ENCODE data around the gene TNNC1. TPM values are rescaled to one million over a fixed set of nuclear protein-coding genes. Genes with fewer than 3 reads are reported as not detected.

Gene TNNC1
- total RNA-seq, 1 donor from 2014 or later, result not detected

GRCh38 chr3:52458770-52459545 is 5.1 kb upstream of the TNNC1 start:
- DNase-seq, result no peak

- no peak for DNase-seq
These were observed 4.4 kb upstream of the TNNC1 start for GRCh38 chr3:52458031-52458760.

GRCh38 chr3:52456800-52457183 is 3.0 kb upstream of the TNNC1 start:
- no peak for DNase-seq

DNA sequence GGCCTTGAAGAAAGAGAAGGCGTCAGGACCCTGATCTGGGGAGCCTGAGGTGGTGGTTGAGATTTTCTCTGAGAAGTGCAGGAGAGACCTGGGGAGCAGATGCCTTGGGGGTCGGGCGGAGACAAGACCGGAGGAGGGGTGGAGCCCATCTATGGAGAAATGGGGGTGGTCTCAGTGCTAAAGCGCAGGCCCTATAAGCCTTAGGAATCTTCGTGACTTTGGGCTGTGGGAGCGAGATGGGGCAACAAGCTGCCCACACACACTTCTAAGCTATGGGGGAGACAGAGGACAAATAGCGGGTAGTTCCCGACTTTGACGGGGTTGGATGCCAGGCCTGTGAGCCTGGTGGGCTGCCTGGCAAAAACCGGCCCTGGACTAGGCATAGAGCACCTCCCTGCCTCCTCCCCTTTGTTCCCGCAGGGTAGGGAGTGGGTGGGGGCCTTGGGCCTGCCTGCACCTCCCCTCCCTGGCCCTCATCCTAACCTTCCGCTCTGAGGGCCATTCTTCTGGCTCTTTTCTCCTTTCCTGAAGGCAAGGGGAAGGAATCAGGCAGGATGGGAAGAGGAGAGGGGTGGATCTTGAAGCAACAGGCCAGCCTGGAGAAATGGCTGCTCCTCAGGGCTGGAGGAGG is 2.4 kb upstream of the TNNC1 start:
- no peak for DNase-seq

GRCh38 chr3:52455283-52456168 is 1.7 kb upstream of the TNNC1 start, which contains the start of gene NISCH:
TSS of gene NISCH (plus strand) at chr3:52455604. CDS start at chr3:52455642, 38 bp downstream.
- DNase-seq, result peak; percentile 79

- DNase-seq, result no peak
These were observed 1.1 kb upstream of the TNNC1 start for GRCh38 chr3:52454938-52455282.

- DNase-seq, result no peak
These were observed 553 bp upstream of the TNNC1 start for GRCh38 chr3:52454250-52454937.

GRCh38 chr3:52452570-52453221 is 1.1 kb downstream of the TNNC1 start:
- no peak for DNase-seq

- DNase-seq, result no peak
These were observed 1.7 kb downstream of the TNNC1 start for GRCh38 chr3:52452126-52452525.

- DNase-seq, result no peak
These were observed 2.4 kb downstream of the TNNC1 start for GRCh38 chr3:52451237-52452083.

DNA sequence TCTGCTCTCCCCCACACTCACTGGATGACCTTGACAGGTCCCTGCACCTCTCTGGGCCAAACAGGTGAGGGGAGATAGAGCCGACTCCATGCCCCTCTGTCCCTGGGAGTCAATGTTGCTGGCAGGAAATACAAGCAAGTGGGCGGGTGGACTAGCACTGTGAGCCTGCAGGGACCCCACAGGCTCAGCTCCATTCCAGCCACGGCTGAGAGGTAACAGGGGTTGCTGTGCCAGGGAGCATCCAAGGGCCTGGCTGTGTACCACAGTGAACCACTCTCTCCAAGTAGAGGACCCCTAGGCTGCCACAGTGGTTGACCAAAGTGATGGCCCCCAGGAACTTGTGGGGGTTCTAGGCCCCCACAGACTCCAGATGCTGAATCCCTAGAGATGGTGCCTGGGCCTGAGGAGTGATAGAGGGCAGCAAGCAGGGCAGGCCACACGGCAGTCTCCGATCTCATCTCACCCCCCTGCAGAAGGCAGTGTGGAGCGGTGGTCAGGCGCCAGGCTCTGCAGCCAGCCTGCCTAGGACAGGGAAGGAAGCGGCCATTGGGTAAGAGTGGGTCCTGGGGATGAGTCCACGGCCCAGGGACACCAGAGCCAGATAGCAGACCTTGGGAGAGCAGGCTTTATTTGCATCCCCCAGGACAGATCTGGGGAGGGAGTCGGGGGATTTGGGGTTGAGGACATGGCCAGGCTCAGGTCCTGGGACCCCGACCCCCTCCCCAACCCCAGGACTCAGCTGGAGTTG is 3.2 kb downstream of the TNNC1 start:
- no peak for DNase-seq

GRCh38 chr3:52447512-52448355 is 6.1 kb downstream of the TNNC1 start:
- DNase-seq, result no peak

GRCh38 chr3:52446631-52447511 is 7.0 kb downstream of the TNNC1 start:
- DNase-seq, result no peak

DNA sequence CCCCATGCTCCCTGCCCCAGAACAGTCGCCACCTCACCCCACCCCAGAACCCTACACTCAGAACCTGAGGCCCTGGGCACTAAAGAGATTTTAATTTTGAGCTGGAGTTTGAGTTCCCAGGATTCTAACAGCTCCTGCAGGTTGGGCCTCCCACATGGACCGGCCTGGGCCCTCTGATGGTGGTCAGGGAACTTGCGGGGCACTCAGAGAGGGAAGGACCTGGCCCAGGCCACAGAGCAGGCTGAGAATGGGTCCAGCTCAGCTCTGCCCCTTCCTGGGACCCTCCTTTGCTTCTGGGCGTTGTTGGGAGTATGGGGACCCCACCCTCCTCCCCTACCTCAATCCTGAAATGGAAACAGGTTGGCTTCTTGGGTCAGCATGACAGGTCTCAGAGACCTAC is 7.8 kb downstream of the TNNC1 start:
- DNase-seq, result no peak

GRCh38 chr3:52444860-52445793 is 8.7 kb downstream of the TNNC1 start, which contains the start of gene SEMA3G:
TSS of gene SEMA3G (minus strand) at chr3:52445103. CDS start at chr3:52445027, 76 bp downstream.
- DNase-seq, result no peak
